GM21529 (cell line): ENCODE data around the gene TREX2.

Experiments
- ATAC-seq: cut with Tn5 transposase; IDR thresholded peaks from one replicate; pipeline ENCODE4 v1.9.1; 2021; ENCODE audit not compliant: unreplicated experiment

The TREX2 gene

DNA sequence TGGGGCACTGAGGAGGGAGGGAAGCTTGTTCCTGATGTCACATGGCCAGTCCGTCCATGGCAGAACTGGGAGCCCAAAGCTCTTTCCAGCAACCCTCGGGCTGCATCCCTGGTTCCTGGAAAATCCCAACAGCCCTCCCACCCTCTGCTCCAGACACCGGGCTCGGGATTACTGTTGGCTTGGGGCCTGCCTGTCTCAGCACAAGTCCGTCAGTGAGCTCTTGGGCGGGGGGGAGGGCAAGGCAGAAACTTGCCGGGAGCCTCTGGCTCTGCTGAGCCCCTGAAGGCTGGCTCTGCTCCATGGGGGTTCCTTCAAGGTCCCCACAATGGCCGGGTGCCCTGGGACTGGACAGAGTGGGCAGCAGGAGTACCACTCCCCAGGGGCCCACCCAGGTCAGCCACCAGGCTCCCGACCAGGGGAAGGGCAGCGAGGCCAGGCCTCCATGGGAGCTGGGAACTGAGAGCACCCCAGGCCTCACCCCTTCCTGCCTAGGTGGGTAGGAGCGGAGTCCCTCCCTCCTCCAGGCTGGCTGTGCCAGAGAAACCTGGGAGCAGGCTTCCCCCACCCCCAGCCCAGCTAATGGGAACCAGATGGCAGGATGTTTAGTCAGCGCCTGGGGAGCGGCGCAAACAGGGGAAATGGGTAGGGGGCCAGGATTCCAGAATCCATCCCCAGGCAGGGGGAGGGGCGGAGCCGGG is 31.0 kb upstream of the TREX2 start:
- no peak for ATAC-seq

DNA sequence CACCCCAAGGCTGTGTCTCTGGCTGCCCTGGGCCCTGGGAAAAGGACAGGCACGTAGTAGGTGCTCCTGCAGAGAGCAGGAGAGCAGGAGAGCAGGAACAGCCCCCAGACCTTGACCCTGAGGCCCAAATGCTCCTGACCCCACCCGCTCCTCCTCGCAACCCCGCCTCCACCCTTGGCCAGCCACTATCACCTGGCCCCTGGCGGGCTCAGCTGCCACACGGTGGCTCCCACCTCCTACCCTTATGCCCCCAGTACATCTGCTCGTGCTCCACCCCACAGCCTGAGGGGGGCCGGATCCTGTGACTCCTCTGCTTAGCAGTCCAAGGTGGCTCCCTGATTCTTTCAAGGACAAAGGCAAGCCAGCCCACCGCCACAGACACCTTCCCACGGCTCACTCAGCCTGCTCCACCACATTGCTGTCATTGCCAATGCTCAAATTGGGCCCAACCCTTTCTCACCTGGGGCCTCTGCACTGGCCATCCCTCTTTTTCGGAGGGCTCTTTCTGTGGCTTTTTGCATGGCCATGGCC is 30.0 kb upstream of the TREX2 start:
- ATAC-seq = no peak

DNA sequence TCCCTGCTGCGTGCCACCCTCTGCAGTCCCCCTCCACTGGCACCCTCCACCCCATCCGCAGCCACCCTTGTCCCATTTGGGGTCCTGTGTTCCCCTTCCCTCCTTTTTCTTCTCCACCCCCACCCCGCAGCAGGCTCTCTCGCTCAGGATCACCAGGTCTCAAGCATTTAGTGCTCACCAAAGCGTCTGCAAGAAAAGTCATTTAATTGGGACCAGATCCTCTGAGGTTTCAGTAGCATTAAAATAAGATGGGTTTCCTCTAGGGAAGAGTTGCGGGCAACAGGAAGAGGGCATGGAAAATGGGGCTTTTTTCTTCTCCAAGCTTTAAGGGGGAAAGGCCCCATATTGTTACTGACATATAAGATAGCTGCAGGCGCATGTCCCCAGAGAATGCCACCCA is 29.4 kb upstream of the TREX2 start:
- no peak for ATAC-seq

DNA sequence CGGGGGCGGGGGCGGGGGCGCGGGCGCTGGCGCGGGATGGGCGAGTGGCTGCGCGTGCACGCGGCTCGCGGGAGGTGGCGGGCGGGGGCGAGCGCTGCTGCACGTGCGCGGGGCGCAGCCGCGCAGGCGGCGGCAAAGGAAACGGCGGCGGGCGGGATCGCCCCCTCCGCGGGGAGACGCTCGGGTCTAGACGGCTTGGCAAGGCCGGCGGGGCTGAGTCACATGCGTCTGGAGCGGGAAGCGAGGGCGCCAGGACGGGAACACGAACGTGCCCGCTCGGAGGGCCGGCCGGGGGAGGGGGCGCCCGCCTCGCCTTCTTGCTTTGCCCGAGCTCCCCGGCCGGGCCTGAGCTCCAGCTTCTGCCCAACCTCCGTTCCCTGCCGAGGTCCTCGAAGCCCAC is 28.9 kb upstream of the TREX2 start:
- ATAC-seq = no peak

DNA sequence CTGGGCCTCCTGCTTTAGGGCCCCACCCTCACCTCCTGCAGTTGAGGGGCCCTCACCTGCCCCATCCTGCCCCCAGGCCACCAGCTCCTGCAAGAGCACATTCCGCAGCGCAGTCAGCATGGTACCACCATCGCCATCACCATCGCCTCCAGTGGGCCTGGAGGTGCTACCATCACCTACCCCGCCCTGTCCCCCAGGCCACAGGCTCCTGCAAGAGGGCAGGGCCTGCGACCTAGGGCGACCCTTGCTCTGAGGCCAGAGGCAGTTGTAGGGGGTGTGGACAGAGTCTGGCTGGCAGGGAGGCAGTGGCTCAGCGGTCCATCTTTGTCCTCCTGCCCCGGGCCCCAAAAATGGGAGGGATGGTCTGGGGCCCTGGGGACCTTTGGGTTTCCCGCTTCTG is 28.4 kb upstream of the TREX2 start:
- no peak for ATAC-seq

DNA sequence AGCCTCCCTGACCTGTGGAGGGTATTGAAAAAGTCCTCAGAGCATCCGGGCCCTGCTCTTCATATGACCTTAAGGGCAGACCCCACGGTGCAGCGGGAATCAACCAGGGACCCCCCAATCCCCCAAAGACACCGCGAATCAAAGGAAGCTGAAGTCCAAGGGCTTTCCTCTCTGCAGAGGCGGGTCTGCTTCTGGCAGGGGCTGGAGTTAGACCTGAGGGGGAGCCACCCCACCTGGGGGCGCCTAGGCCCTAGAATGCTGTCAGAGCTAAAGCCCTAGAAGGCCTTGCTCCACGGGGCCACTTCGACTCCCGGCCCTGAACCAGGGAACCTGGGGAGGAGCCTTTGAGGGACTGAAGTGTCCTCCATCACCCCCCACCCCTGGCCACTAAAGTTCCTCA is 27.3 kb upstream of the TREX2 start:
- ATAC-seq = no peak

DNA sequence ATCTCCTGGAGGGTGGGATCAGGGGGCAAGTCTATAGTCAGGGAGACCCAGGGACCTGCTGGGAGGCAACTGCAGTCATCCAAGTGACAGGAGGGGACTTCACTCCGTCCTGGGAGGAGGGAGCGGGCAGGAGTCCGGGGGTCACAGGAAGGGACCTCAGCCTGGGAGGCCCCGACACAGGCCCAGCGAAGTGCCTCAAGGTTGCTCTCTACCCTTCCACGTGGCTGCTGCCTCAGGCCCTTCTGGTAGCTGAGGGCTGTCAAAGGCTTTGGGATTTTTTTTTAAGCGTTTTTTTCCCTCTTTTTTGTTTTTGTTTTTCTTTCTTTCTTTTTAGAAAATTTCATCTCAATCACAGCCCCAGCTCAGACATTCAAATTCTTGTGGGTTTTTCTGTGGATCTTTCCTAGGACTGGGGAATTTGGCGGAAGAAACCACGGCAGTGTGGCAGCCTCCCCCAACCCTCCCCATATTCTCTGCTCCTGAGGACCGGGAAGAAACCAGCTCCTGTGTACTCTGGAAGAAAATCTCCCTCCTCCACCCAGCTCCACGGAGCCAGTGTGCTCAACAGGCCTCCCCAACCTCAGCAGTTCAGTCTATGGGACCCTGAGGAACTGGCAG is 25.9 kb upstream of the TREX2 start:
- no peak for ATAC-seq

DNA sequence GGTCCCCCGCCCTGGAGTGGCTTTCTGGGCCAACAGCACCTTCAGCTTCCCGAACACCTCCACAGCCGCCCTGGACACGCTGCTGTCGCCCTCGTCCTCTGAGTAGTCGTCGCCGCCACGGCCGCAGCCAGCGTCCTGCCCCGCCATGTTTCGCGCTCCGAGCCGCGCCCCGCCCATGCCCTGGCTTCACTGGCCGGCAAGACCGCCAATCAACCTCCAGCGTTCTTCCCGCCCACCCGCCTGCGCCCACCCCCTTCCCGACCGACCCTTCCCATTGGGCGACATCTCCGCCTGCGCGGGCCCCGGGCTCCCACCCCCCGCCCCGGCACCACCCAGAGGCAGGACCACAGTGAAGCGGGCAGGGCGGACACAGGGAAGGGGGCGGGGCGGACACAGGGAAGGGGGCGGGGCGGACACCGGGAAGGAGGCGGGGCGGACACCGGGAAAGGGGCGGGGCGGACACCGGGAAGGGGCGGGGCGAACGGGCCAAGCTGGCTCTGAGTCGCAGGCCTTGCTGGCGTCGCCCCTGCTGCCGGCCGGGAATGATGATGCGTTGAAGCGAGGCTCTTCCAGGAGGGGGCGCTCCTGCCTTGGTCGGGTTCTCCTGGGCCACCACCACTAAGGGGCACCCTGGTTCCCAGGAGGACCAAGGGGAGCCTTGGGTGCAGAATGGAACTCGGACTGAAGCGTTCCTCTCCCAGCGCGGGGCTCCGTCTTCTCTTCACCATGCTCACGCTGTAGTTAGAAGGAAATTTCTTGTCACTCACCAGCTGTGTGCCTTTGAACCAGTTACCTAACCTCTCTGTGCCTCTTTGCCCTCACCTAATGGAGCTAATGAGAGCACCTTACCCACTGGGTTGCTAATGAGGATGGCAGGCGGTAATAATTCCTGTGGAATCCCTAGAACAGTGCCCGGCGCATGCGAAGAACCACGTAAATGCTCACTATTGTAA is 24.8 kb upstream of the TREX2 start, which contains the start of gene HAUS7:
TSS of gene HAUS7 (minus strand) at position 166 of the 953 bp plus-strand sequence. CDS start at position 147, 19 bp downstream.
- ATAC-seq = peak; percentile 82

DNA sequence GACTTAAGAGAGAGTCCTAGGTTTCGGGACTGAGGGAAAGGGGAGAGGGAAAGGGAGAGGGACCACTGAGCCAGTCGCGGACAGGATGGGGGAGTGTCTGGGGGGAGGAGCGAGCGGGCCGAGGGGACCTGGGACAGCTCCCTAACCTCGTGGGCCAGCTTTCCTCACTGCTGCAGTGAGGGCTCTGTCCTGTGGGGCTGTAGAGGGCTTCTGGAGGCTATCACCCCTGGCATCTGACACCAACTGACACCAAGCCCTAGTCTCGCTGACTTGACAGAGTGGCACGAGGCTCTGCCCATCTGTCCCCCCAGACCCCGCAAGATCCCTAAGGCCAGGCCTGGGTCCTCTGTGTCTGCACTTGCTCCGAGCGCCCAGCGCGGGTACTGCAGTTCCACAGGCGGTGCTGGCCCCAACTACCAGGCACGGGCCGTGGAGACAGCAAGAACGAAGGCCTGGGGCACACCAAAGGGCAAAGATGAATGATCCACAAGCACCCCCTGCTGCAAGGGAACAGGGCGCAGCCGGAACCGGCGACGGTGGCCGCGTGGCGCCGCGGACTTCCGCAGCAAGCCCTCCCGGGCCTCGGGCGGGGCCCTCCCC is 24.1 kb upstream of the TREX2 start:
- peak; percentile 42 for ATAC-seq

DNA sequence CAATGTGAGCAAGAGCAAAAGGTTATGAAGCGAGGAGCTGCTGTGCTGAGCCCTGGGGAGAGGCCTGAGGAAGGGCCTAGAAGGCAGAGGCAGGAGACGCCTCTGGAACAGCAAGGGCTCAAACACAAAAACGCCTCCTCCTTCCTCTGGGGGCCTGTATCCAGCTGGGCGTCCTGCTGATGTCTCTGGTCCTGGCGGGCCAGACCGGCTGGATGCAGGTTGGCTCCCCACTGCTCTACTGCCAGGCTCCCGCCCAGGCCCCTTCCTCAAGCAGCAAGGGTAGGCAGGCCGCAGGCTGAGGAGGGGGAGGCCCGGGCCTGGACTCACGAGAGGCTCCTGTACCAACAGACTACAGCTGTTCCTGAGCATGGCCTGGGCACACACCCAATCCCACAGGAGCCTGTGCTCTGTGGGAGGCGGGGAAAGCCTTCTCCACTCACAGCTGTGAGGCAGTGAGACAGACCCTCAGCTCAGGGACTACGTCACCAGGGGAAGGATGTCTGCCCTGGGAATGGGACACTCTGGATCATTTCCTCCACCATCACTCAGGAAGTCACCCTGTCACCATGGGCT is 22.2 kb upstream of the TREX2 start:
- no peak for ATAC-seq

DNA sequence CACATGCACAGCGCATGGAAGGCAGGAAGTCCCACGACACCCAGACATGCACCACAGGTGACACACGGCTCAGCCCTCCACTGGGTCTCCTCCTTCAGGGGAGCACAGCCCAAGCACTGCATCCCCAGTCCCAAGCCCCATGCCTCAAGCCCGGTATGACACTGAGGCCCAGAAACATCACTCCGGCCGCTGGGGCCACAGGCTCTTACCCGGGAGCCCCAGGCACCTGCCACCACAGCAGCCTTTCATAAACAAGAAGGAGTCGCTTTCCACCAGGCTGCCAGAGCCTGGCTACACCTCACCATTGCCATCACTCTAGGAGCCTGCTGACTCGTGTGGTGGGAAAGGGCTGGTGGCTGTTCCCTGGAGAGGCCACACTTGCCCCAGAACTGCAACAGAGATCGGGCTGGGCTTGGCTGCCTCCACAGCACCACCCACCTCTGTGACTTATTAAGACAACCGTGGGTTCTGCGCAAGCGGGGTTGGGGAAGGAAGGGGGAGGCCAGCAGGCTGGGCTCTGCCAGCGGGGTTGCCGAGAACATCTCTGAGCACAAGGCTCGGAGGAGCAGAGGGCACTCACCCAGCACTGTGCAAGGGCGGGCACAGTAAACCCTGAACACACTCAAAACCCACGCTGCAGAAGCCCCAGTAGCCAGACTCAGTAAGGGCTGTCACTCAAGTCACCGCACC is 20.0 kb upstream of the TREX2 start:
- ATAC-seq = no peak

DNA sequence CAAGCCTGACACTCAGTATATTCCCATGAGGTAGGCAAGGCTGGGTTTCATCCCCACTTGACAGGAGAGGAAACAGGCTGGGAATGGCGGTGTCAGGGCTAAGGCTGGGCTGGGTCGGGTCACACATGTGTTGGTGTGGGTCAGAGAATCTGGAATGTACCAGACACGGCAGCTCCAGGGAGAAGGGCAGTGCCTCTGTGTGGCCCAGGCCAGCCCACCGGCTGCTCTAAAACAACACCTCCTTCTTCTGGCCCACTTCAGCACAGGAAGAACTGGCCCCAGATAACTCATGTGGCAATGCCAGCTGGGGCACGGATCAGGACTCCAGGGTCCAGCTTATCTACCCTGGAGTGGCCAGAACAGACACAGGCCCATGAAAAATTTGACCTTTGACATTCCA is 18.3 kb upstream of the TREX2 start:
- no peak for ATAC-seq

DNA sequence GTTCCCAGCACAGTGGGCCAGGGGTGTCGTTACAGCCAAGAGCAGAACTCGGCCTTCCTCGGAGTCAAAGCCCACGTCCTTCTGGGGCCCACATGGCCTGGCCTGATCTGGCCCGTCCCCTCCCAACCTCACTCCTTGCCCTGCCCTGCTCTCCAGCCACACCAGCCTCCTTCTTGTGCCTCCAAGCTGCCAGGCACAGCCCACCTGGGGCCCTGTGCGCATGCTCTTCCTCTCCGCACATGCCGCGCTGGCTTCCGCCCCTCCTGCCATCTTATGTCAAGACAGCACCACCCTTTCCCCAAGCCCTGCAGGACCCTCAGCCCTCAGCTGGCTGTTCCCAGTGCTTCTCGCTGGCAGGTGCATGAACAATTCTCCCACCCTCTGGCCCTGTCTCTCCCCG is 17.7 kb upstream of the TREX2 start:
- no peak for ATAC-seq

DNA sequence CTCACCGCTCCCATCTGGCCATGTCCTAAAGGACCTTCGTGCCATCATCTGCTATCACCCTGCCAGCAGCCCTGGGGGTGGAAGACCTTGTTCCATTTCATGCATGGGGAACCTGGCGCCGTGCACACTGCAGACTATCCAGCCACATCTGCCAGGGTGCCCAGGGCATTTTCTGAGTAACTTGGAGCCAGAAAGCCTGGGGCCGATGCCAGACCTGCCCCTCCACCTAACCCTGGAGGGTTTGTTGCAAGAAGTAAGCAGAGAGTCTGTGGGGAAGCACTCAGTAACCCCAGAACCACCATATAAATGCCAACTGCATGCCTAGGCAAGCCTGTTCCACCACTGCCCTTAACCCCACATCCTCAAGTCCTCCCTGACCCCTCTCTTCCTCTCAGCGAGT is 17.2 kb upstream of the TREX2 start:
- ATAC-seq = no peak

DNA sequence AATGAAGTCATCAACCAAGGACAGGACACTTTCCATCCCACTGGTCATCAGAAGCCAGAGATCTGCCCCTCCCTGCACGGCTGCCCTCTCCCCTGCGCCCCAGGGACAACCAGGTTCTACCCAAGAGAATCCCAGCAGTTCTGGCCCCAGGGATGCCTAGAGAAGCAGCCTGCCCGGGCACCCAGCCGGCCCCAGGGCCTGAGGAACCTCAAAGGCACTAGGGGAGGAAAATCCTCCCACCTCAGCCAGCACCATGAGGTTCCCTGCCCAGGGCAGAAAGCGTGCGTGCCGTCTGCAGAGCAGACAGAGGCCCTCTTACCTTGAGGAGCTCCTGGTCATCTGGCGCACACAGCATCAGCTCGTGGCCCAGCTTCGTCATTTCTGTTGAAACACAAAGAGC is 16.4 kb upstream of the TREX2 start:
- ATAC-seq = no peak

DNA sequence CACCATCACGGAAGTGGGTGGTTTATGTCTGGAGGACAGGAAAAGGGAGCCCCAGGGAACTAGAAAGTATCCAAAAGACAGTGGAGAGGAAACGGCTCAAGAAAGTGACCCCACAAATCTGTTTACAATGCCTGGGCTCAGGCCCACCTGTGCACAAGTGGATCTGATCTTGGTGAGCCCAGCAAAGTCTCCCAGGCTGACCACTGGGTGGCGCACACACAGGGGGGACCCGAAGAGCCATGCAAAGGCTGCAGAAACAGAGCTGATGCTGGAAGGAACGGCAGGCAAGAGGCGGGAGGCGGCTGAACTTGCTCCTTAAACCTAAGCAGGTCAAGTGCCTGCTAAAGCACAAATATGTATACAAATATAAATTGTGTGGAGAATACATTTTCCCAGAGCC is 15.0 kb upstream of the TREX2 start:
- ATAC-seq = no peak

DNA sequence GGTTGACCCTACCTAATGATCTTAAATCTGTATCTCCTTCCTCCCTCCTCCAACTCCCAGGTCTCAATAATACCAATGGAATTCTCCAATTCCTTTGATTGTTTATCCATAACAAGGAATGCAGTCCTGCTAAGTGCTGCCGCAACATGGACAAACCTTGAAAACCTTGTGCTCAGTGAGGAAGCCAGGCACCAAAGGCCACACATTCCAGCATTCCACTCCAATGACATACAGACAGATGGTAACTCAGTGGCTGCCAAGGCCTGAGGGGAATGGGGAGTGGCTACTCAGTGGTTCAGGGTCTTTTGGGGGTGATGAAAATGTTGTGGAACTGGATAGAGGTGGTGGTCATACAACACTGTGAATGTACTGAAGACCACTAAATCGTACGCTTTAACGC is 14.1 kb upstream of the TREX2 start:
- no peak for ATAC-seq

DNA sequence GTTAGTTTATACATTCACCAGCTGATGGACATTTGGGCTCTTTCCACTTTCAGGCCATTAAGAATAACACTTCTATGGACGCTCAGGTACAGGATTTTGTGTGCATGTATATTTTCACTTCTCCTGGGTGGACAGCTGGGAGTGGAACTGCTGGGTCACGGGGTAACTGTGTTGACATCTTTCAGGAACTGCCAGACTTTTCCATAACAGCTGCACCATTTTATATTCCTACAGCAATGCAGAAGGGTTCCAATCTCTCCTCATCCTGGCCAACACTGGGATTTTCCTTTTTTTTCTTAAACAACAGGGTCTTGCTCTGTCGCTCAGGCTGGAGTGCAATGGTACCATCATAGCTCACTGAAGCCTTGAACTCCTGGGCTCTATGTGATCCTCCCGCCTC is 12.6 kb upstream of the TREX2 start:
- no peak for ATAC-seq

DNA sequence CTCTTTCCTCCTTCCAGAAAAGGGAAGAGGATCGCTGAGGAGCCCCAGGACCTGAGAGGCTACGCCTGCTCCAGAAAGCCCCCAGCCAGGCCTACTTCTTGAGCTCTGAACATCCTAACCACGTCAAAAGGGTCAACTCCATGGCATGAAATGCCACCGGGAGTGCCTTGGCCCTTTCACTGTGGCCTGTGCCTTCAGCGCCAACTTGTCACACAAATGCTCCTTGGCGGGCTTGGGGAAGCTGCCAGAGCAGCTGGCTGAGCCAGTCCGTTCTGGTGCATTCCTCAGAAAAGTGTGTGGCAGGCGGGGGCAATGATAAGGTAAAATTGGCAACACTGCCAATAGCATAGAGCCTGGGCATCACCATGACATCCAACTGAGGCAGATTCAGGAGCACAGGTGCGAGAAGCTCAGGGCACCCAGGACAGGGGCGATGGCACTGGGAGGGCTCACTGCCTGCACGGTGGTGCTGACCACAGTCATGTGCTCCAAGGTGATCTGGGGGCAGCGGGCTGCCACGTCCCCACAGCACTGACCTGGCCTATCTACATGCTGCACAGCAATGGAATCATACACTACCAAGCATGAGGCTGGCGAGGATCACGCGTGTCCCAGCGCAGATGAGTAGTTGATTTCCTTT is 12.1 kb upstream of the TREX2 start:
- no peak for ATAC-seq
